Hepatic stellate cell (primary cell): ENCODE data around the gene PCSK9.
"Not testable (repeated sequence)": the region's sequence is repeated elsewhere in the genome, so short reads cannot be mapped to it uniquely, and the experiment has no call there.

Experiments
- DNase-seq: peaks from one replicate; pipeline ENCODE4 v3.0.0; 2011; ENCODE audit warnings: low spot score

Gene PCSK9

GRCh38 chr1:55010194-55010886, 29.0 kb upstream of the PCSK9 start:
- DNase-seq, result no peak

- DNase-seq, result no peak
Observed at GRCh38 chr1:55010887-55011217, 28.5 kb upstream of the PCSK9 start.

- DNase-seq, result no peak
Observed at GRCh38 chr1:55012661-55013060, 26.7 kb upstream of the PCSK9 start.

- no peak for DNase-seq
Observed at GRCh38 chr1:55015123-55015522, 24.2 kb upstream of the PCSK9 start.

- no peak for DNase-seq
Observed at GRCh38 chr1:55015731-55016620, 23.4 kb upstream of the PCSK9 start.

GRCh38 chr1:55018395-55018794, 21.0 kb upstream of the PCSK9 start:
- no peak for DNase-seq

GRCh38 chr1:55021942-55022546, 17.3 kb upstream of the PCSK9 start:
- peak; percentile 96 for DNase-seq

GRCh38 chr1:55024163-55024562, 15.2 kb upstream of the PCSK9 start:
- DNase-seq, result not testable (repeated sequence)

GRCh38 chr1:55026682-55027081, 12.7 kb upstream of the PCSK9 start:
- DNase-seq, result not testable (repeated sequence)

- DNase-seq, result not testable (repeated sequence)
Observed at GRCh38 chr1:55031098-55031497, 8.2 kb upstream of the PCSK9 start.

- no peak for DNase-seq
Observed at GRCh38 chr1:55033265-55033614, 6.1 kb upstream of the PCSK9 start.

GRCh38 chr1:55034476-55035133, 4.7 kb upstream of the PCSK9 start:
- DNase-seq, result no peak

GRCh38 chr1:55035904-55036303, 3.4 kb upstream of the PCSK9 start:
- DNase-seq, result no peak

- DNase-seq, result no peak
Observed at GRCh38 chr1:55037733-55038551, 1.4 kb upstream of the PCSK9 start.

GRCh38 chr1:55038552-55038838, 853 bp upstream of the PCSK9 start:
- DNase-seq, result no peak

GRCh38 chr1:55038974-55039341, 390 bp upstream of the PCSK9 start:
- no peak for DNase-seq

- no peak for DNase-seq
Observed at GRCh38 chr1:55040083-55040932, 960 bp downstream of the PCSK9 start.

- no peak for DNase-seq
Observed at GRCh38 chr1:55040933-55041494, 1.7 kb downstream of the PCSK9 start.

GRCh38 chr1:55041613-55042012, 2.3 kb downstream of the PCSK9 start:
- no peak for DNase-seq

- no peak for DNase-seq
Observed at GRCh38 chr1:55043011-55043410, 3.7 kb downstream of the PCSK9 start.

GRCh38 chr1:55043726-55044125, 4.4 kb downstream of the PCSK9 start:
- no peak for DNase-seq
